Nephron progenitor cell (in vitro differentiated cells): Measurements from ENCODE around the gene ABCD2.

Source experiments
- DNase-seq: peaks from one replicate; pipeline ENCODE4 v3.0.0; 2021
- H3K27ac Mint-ChIP-seq: 2 replicates; pipeline ENCODE4 v1.8.0; 2021; ENCODE audit warnings: mild to moderate bottlenecking, moderate library complexity, mixed read lengths
- H3K27me3 Mint-ChIP-seq: 2 replicates; pipeline ENCODE4 v1.8.0; 2021; ENCODE audit warnings: mild to moderate bottlenecking, low read depth, mixed read lengths; ENCODE audit not compliant: poor library complexity
- H3K36me3 Mint-ChIP-seq: 2 replicates; pipeline ENCODE4 v1.8.0; 2021; ENCODE audit warnings: low read depth, mixed read lengths
- H3K4me1 Mint-ChIP-seq: 2 replicates; pipeline ENCODE4 v1.8.0; 2021; ENCODE audit warnings: mixed read lengths
- H3K4me3 Mint-ChIP-seq: 2 replicates; pipeline ENCODE4 v1.8.0; 2021; ENCODE audit warnings: mild to moderate bottlenecking, moderate library complexity, mixed read lengths
- H3K9me3 Mint-ChIP-seq: 2 replicates; pipeline ENCODE4 v1.8.0; 2021; ENCODE audit warnings: mild to moderate bottlenecking, moderate library complexity, mixed read lengths
- CTCF ChIP-seq: fragments of 200-600 bp; sonication (generic); IDR thresholded peaks from 2 replicates; pipeline ENCODE4 v1.5.0; 2021; ENCODE audit warnings: antibody characterized with exemption

ABCD2 gene

GRCh38 chr12:39575498-39575875, 44.1 kb downstream of the ABCD2 start:
- Mint-ChIP-seq H3K27ac (no peak overlapping the region), H3K4me3 (no peak overlapping the region), H3K36me3 (no peaks in the 10 kb centered on the region), H3K4me1 (no peaks in the 10 kb centered on the region), H3K27me3 (no peaks in the 10 kb centered on the region), H3K9me3 (no peaks in the 10 kb centered on the region)
- TF ChIP-seq CTCF = no peak
- DNase-seq = no peak

- H3K4me3 Mint-ChIP-seq = no peak overlapping the region
- TF ChIP-seq CTCF = no peak
- no peak overlapping the region for H3K27ac Mint-ChIP-seq
- no peaks in the 10 kb centered on the region for H3K4me1 Mint-ChIP-seq
- H3K27me3 Mint-ChIP-seq = no peaks in the 10 kb centered on the region
- no peak for DNase-seq
- H3K36me3 Mint-ChIP-seq = no peaks in the 10 kb centered on the region
- H3K9me3 Mint-ChIP-seq = peaks cover 3% of the 10 kb centered on the region
These were observed 44.7 kb downstream of the ABCD2 start for GRCh38 chr12:39574785-39575497.

DNA sequence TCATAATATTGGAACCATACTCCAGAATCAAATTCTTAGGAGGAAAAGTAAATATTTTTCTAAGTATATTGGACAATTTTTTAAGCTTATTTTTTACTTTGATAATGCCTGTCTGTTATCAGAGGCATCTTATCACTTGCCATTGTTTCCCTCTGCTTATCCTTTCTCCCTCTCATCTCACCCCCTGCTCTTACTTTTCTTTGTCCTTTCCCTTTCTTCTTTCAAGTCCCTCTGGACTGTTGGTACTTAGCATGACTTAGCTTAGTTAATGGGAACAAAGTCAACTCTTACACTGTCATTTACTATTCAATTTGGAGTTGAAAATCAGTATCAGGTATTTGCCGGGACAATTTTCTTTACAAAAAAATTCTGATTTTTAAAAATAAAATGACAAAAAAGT, 45.2 kb downstream of the ABCD2 start:
- H3K27ac Mint-ChIP-seq = no peak overlapping the region
- H3K27me3 Mint-ChIP-seq = no peaks in the 10 kb centered on the region
- no peak for DNase-seq
- TF ChIP-seq CTCF = no peak
- H3K36me3 Mint-ChIP-seq = no peaks in the 10 kb centered on the region
- peaks cover 8% of the 10 kb centered on the region for H3K9me3 Mint-ChIP-seq
- H3K4me3 Mint-ChIP-seq = no peak overlapping the region
- no peaks in the 10 kb centered on the region for H3K4me1 Mint-ChIP-seq

- no peak for TF ChIP-seq CTCF
- H3K36me3 Mint-ChIP-seq = no peaks in the 10 kb centered on the region
- H3K27ac Mint-ChIP-seq = no peak overlapping the region
- H3K4me1 Mint-ChIP-seq = no peaks in the 10 kb centered on the region
- no peak for DNase-seq
- peaks cover 9% of the 10 kb centered on the region for H3K9me3 Mint-ChIP-seq
- H3K27me3 Mint-ChIP-seq = no peaks in the 10 kb centered on the region
- no peak overlapping the region for H3K4me3 Mint-ChIP-seq
These were observed 45.6 kb downstream of the ABCD2 start for GRCh38 chr12:39573971-39574370.

- no peaks in the 10 kb centered on the region for H3K4me1 Mint-ChIP-seq
- H3K9me3 Mint-ChIP-seq = peaks cover 16% of the 10 kb centered on the region
- H3K27ac Mint-ChIP-seq = no peak overlapping the region
- H3K4me3 Mint-ChIP-seq = no peak overlapping the region
- no peaks in the 10 kb centered on the region for H3K36me3 Mint-ChIP-seq
- no peak for DNase-seq
- TF ChIP-seq CTCF = no peak
- no peaks in the 10 kb centered on the region for H3K27me3 Mint-ChIP-seq
These were observed 47.1 kb downstream of the ABCD2 start for GRCh38 chr12:39572551-39572950.

GRCh38 chr12:39571351-39571750, 48.3 kb downstream of the ABCD2 start:
- Mint-ChIP-seq H3K9me3 (peaks cover 22% of the 10 kb centered on the region), H3K4me1 (no peaks in the 10 kb centered on the region), H3K27me3 (no peaks in the 10 kb centered on the region), H3K27ac (no peak overlapping the region), H3K4me3 (no peak overlapping the region), H3K36me3 (no peaks in the 10 kb centered on the region)
- DNase-seq = no peak
- no peak for TF ChIP-seq CTCF
